ENCODE data around the gene COPB2.
"Not testable (repeated sequence)": the region's sequence is repeated elsewhere in the genome, so short reads cannot be mapped to it uniquely, and the experiment has no call there.

- TF ChIP-seq CTCF (IDR thresholded peaks at IDR 0.05; ENCODE audit: extremely low read depth in 1 of 2, insufficient read depth in 1 of 2, low read depth in 1 of 2, low read length in 2 of 2); POLR2A (IDR thresholded peaks at IDR 0.05; ENCODE audit: low read depth, low read length): not testable (repeated sequence)
These were observed 54.8 kb downstream of the COPB2 start for GRCh38 chr3:139334675-139335074.
